KMS-11 (cell line): ENCODE results near the gene RNF103.

Experiments
- H2AFZ ChIP-seq: fragments of 200-600 bp; sonication (generic); 2 replicates; pipeline ENCODE4 v1.6.1; 2016; ENCODE audit warnings: antibody characterized with exemption, mixed run types, low read depth
- H3K27ac ChIP-seq: fragments of 200-600 bp; sonication (generic); 2 replicates; pipeline ENCODE4 v1.6.1; 2016; ENCODE audit warnings: mild to moderate bottlenecking, mixed run types
- H3K27me3 ChIP-seq: fragments of 200-600 bp; sonication (generic); 2 replicates; pipeline ENCODE4 v1.6.1; 2017; ENCODE audit warnings: mild to moderate bottlenecking, low read depth, mixed run types, moderate library complexity; ENCODE audit not compliant: insufficient read depth
- H3K36me3 ChIP-seq: fragments of 200-600 bp; sonication (generic); 2 replicates; pipeline ENCODE4 v1.6.1; 2017; ENCODE audit warnings: mild to moderate bottlenecking, mixed run types; ENCODE audit not compliant: insufficient read depth
- H3K4me1 ChIP-seq: fragments of 200-600 bp; sonication (generic); 2 replicates; pipeline ENCODE4 v1.6.1; 2016; ENCODE audit warnings: mild to moderate bottlenecking, low read depth, mixed run types; ENCODE audit not compliant: poor library complexity, severe bottlenecking
- H3K4me2 ChIP-seq: fragments of 200-600 bp; sonication (generic); 2 replicates; pipeline ENCODE4 v1.7.0; 2016; ENCODE audit warnings: mild to moderate bottlenecking, mixed run types
- H3K4me3 ChIP-seq: fragments of 200-600 bp; sonication (generic); IDR thresholded peaks from 2 replicates; pipeline ENCODE4 v1.6.1; 2017; ENCODE audit warnings: low read depth, low read length, mixed read lengths; ENCODE audit not compliant: insufficient read depth
- H3K79me2 ChIP-seq: fragments of 200-600 bp; sonication (generic); 2 replicates; pipeline ENCODE4 v1.6.1; 2016; ENCODE audit warnings: low read depth, mixed run types; ENCODE audit not compliant: insufficient read depth
- H3K9ac ChIP-seq: fragments of 200-600 bp; sonication (generic); 2 replicates; pipeline ENCODE4 v1.6.1; 2016; ENCODE audit warnings: mild to moderate bottlenecking, mixed run types
- H4K20me1 ChIP-seq: fragments of 200-600 bp; sonication (generic); 2 replicates; pipeline ENCODE4 v1.6.1; 2016; ENCODE audit warnings: mild to moderate bottlenecking, mixed run types; ENCODE audit not compliant: insufficient read depth
- CTCF ChIP-seq: fragments of 200-600 bp; sonication (generic); conservative IDR thresholded peaks from 2 replicates; pipeline ENCODE4 v1.6.1; 2017; ENCODE audit warnings: low read depth, mild to moderate bottlenecking, antibody characterized with exemption, low read length, moderate library complexity, mixed read lengths

The RNF103 gene

GRCh38 chr2:86557836-86558235 lies 65.8 kb downstream of the RNF103 start:
- H3K27ac ChIP-seq, result no peak overlapping the region
- no peak overlapping the region for H2AFZ ChIP-seq
- H3K27me3 ChIP-seq, result no peaks in the 10 kb centered on the region
- H3K36me3 ChIP-seq, result no peaks in the 10 kb centered on the region
- H3K4me3 ChIP-seq, result no peak overlapping the region
- peaks cover 10% of the 10 kb centered on the region for H3K4me1 ChIP-seq
- no peaks in the 10 kb centered on the region for H4K20me1 ChIP-seq
- TF ChIP-seq CTCF, result no peak
- peaks cover 41% of the 10 kb centered on the region for H3K79me2 ChIP-seq
- no peak overlapping the region for H3K9ac ChIP-seq
- H3K4me2 ChIP-seq, result no peak overlapping the region

GRCh38 chr2:86556508-86556907 lies 67.2 kb downstream of the RNF103 start:
- Histone ChIP-seq H3K79me2 (peaks cover 29% of the 10 kb centered on the region), H3K9ac (no peak overlapping the region), H3K27me3 (no peaks in the 10 kb centered on the region), H3K4me2 (no peak overlapping the region), H3K36me3 (no peaks in the 10 kb centered on the region), H2AFZ (no peak overlapping the region), H3K27ac (no peak overlapping the region), H3K4me1 (peaks cover 2% of the 10 kb centered on the region), H4K20me1 (no peaks in the 10 kb centered on the region), H3K4me3 (no peak overlapping the region)
- no peak for TF ChIP-seq CTCF
